Esophagus mucosa (tissue), 1 donor: ENCODE data around the gene SPDYE2. TPM values are rescaled to one million over a fixed set of nuclear protein-coding genes. Genes with fewer than 3 reads are reported as not detected.
"Not testable (repeated sequence)": the region's sequence is repeated elsewhere in the genome, so short reads cannot be mapped to it uniquely, and the experiment has no call there.

Experiments used
- ATAC-seq: fragments of 200-7000 bp; cut with Tn5 transposase; one replicate; pipeline ENCODE4 v1.9.1; 2020
- total RNA-seq: library from RNA; stranded (reverse); gene quantifications from one replicate; pipeline ENCODE4 v1.2.4, GENCODE V29; 2023
- donor health status: DM: yes; HTN: yes; CAD: no.

Gene SPDYE2
- total RNA-seq, 1 donor from 2014 or later: not detected

DNA sequence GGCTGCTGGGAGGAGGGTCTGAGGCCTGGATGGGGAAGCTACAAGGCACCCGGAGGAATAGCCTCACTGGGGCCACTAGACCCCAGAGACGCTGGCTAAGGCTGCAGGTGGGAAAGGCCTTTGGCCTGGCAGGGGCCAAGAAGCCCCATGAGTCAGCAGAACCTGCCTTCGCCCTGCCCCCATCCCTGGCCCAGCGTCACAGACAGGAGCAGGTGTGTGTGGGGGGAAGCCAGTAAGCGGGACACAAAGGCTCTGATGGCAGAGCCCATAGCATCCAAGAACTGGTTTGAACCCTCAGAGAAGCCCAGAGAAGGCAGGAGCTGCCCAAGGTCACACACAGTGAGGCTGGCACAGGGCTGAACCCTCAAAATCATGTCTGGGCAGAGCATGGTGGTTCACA lies 55.8 kb downstream of the SPDYE2 start:
- not testable (repeated sequence) for ATAC-seq

DNA sequence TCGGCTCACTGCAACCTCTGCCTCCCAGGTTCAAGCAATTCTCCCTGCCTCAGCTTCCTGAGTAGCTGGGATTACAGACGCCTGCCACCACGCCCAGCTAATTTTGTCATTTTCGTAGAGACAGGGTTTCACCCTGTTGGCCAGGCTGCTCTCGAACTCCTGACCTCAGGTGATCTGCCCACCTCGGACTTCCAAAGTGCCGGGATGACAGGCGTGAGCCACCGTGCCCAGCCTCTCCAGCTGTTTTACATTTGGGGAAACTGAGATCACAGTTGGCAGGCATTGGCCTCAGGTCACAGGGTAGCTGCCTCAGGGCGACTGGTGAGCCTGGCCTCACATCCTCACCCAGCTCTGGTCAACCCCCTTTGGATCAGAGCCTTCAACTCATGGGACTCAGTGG lies 58.7 kb downstream of the SPDYE2 start:
- not testable (repeated sequence) for ATAC-seq

DNA sequence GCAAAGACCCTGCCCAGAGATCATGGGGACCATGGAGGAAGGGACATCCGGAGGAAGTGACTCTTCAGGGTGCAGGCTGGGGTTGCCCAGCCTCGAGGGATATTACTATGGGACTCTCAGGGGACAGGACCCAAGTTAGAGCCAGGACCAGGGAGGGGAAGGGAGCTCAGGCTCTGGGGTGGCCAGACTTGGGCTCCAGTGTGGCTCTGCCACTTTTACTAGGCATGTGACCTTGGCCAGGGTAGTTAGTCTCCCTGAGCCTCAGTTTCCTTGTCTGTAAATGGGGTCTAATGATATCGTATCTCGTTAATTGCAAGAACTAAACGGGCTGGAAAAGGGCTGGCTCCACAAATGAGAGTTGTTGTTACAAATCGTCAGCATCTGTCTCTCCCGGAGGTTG lies 59.4 kb downstream of the SPDYE2 start:
- not testable (repeated sequence) for ATAC-seq

DNA sequence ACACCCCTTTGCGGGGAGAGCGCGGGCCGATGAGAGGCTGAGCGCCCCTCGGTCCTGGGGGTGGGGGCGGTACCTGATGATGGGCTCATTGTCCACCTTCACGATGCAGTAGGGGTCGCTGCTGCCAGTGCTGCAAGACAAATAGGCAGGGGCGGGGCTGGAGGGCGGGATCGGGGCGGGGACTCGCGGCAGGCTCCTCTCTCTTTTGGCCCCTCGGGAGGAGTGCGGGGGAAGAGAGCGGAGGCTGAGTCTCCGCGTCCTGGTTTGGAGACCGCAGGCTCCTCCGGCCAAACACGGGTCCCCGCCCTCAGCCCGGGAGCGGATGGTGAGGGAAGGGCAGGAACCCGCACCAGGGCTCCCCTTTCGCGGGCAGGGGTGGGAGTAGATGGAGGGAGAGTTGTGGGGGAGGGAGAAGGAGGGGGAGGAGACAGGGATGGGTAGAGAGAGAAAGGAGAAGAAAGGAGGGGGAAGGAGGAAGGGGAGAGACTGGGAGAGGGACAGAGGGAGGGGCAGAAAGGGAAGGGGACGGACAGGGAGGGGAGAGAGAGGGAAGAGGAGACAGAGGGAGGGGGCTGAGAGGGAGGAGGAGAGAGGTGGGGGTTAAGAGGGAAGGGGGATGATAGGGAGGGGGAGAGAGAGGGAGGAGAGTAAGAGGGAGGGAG lies 60.1 kb downstream of the SPDYE2 start:
- peak; percentile 2 for ATAC-seq

DNA sequence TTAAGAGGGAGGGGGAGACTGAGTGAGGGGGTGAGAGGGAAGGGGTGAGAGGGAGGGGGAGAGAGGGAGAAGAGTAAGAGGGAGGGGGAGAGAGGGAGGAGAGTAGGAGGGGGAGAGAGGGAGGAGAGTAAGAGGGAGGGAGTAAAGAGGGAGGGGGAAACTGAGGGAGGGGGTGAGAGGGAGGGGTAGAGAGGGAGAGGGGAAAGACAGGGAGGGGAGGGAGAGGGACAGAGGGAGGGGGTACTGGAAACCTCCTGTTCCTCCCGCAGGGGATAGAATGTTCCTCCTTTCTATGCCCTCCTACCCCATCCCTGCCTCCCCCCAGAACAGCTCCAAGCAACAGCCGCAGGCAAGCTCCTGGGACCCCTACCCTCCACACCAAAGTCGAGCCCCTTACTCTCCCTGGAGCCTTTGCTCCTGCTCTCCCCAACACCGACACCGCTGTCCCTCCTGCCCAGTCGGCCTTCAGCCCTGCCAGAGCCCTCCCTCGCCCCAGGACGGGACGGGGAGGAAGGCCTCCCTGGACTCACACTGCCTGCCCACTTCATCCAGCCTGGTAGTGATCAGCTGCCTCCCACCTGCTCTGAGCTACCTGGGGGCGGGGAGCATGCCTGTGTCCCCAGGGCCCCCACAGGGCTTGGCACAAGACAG lies 60.8 kb downstream of the SPDYE2 start:
- ATAC-seq: not testable (repeated sequence)

Other genes starting within 250 kb of the SPDYE2 start
- not detected for gene SPDYE6, start 194.8 kb upstream of the SPDYE2 start, total RNA-seq
- 9.6 TPM for gene PRKRIP1, start 154.9 kb upstream of the SPDYE2 start, total RNA-seq
- gene ORAI2, start 117.7 kb upstream of the SPDYE2 start, total RNA-seq: 3.1 TPM
- gene ALKBH4, start 86.4 kb upstream of the SPDYE2 start, total RNA-seq: 5.7 TPM
- 8.7 TPM for gene LRWD1, start 86.2 kb upstream of the SPDYE2 start, total RNA-seq
- 38.5 TPM for gene POLR2J, start 72.3 kb upstream of the SPDYE2 start, total RNA-seq
- gene RASA4B, start 33.4 kb upstream of the SPDYE2 start, total RNA-seq: 2.8 TPM
- 88.8 TPM for gene UPK3BL2, start 7.5 kb upstream of the SPDYE2 start, total RNA-seq
- gene POLR2J3, start 21.4 kb downstream of the SPDYE2 start, total RNA-seq: 13.8 TPM
- gene RASA4, start 65.5 kb downstream of the SPDYE2 start, total RNA-seq: 13.2 TPM
- 304 TPM for gene UPK3BL1, start 91.6 kb downstream of the SPDYE2 start, total RNA-seq
- gene SPDYE2B, start 99.1 kb downstream of the SPDYE2 start, total RNA-seq: not detected
- gene POLR2J2, start 120.4 kb downstream of the SPDYE2 start, total RNA-seq: 3.3 TPM
- 7.5 TPM for gene FAM185A, start 197.8 kb downstream of the SPDYE2 start, total RNA-seq